Peyer's patch (tissue), 4 donors: ENCODE results near the gene TTC1.

Source experiments
- POLR2A ChIP-seq, 2 donors: fragments of 450-650 bp; IDR thresholded peaks; one replicate each; pipeline ENCODE4 v1.5.1; 2017; ENCODE audit warnings: antibody characterized with exemption in 2 of 2, mild to moderate bottlenecking in 2 of 2, moderate library complexity in 2 of 2
- TF ChIP-seq, protein P1 (sequence below), 6 experiments: fragments of 450-650 bp in 4 of 6; fragments of 200-600 bp in 2 of 6; sonication (generic) in 1 of 6; IDR thresholded peaks; one replicate each; pipeline ENCODE4 v1.5.1; 2017 to 2019; ENCODE audit warnings: antibody characterized with exemption in 6 of 6, mild to moderate bottlenecking in 3 of 6, moderate library complexity in 1 of 6

DNA sequence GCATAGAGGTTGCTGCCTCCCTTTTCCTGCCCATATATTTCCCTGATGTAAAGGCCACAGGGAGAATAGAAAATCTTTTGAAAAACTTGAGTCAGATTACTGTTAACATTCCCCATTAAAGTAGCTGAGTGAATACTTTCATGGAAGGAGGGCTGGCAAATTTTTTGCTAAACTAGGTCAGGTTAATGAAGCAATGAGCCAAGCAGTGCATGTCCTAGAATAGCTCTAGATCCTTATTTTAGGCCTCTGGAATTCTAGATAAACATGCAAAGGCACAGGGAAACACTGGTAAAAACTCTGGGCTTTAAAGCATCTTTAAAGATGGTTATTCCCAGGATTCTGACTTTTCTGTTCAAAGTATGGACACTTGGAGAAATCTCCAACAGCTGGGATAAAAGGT is 27.9 kb downstream of the TTC1 start:
- TF ChIP-seq, protein P1, sequence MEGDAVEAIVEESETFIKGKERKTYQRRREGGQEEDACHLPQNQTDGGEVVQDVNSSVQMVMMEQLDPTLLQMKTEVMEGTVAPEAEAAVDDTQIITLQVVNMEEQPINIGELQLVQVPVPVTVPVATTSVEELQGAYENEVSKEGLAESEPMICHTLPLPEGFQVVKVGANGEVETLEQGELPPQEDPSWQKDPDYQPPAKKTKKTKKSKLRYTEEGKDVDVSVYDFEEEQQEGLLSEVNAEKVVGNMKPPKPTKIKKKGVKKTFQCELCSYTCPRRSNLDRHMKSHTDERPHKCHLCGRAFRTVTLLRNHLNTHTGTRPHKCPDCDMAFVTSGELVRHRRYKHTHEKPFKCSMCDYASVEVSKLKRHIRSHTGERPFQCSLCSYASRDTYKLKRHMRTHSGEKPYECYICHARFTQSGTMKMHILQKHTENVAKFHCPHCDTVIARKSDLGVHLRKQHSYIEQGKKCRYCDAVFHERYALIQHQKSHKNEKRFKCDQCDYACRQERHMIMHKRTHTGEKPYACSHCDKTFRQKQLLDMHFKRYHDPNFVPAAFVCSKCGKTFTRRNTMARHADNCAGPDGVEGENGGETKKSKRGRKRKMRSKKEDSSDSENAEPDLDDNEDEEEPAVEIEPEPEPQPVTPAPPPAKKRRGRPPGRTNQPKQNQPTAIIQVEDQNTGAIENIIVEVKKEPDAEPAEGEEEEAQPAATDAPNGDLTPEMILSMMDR (IDR thresholded peaks at IDR 0.05): no peak
- TF ChIP-seq POLR2A (IDR thresholded peaks at IDR 0.05): no peak
